ENCODE results near the gene SLC9A8.
"Not testable (repeated sequence)": the region's sequence is repeated elsewhere in the genome, so short reads cannot be mapped to it uniquely, and the experiment has no call there.

The SLC9A8 gene

DNA sequence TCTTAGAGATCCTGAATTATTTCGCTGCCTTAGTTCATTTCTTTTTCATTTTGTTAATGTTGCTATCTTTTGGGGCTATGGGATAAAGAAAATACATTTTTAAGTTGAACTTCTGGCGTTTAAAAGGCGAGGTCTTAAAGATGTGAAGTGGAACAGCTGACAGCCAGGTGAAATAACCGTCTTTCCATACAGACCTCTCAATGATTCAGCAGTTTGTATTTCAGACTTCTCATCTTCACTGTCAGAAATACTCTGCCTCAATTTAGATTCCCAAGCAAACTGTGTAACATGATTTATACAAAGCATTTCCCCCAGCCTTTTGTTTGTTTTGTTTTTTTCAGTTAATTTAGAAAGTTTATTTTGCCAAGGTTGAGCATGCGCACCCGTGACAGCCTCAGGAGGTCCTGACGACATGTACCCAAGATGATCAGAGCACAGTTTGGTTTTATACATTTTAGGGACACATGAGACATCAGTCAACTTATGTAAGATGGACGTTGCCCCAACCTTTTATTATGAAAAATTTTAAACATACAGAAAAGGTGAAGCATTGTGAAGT, 40.0 kb downstream of the SLC9A8 start:
- DNase-seq = no peak

DNA sequence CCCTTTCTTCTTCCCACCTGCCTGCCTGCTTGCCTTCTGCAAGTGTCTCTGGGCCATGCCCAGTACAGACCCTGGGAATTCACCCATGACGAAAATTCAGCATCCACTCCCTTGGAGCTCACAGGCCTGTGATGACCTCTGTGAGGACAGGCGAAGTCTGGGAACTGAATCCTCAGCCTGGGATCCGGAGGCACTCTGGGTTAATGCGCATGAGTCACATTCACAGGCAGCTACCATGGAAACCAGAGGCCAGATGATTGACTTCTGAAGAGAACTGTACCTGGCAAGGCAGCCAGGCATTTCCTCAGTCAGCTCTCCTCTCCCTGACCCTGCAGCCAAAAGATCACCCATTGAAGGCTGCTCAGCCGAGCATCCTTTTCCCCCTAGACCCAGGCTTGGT, 41.0 kb downstream of the SLC9A8 start:
- no peak for DNase-seq

DNA sequence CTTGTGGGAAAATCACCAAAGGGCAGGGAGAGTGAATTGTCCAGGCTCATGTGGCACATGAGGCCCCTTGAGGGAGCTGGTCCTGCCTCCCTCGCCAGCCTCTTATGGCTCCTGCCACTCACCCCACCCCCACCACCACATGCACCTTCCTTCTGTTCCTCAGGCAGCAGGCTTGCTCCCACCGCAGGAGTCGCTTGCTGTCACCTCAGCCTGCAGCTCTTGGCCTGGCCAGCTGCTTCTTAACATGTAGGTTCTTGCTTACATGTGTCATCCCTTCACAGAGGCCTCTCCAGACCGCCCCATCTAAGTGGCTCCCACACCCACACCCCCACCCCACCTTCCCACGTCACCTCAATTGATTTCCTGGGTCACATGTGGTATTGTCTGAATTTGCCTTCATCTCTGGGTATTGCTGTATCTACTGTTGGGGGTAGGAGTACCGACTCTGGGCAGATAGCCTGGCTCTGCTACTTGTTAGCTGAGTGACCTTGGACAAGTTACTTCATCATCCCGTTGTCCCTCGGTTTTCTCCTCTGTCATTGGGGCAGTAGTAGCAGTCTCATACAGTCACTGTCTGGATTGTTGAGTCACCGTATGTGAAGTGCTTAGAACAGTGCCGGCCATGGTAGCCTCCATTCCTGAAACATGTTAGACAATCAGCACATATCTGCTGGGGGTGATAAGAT, 41.7 kb downstream of the SLC9A8 start:
- DNase-seq = no peak

DNA sequence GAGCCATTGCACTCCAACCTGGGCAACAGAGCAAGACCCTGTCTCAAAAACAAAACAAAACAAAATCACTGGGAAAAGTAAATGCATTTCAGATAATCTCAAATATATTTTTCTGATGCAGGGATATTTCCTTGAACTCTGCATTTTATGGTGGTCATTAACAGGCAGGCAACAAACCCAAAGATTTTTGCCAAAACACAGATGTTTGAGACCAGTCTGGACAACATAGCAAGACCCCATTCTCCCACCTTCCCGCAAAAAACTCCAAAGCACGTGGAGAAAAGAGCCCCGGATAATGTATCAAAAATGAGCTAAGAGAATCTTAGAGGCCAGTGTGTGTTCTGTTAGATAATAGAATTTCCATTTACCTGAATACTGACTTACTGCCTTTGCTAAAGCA, 44.3 kb downstream of the SLC9A8 start:
- DNase-seq = no peak

DNA sequence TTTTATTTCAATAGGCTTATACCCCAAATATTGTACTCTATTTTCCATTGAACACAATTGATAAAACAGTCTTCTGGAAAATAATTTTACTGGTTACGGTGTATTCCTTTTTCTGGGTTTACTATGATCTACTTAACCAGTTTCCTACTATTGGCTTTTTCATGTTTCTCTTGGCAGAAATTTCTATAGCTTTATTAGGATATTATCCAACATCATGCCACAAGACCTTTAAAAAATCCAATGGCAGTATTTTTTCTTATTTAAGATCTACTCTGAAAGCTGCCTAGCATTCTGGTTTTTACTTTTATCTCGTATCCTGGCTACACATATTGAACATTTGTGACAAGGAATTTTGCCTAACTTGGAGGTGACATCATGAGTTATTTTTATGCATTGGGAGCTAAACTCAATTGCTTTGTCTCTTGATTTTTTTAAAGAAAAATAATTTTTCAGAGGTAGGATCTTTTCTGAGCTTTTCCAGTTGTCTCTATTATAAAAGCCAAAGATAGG, 45.5 kb downstream of the SLC9A8 start:
- DNase-seq = no peak

DNA sequence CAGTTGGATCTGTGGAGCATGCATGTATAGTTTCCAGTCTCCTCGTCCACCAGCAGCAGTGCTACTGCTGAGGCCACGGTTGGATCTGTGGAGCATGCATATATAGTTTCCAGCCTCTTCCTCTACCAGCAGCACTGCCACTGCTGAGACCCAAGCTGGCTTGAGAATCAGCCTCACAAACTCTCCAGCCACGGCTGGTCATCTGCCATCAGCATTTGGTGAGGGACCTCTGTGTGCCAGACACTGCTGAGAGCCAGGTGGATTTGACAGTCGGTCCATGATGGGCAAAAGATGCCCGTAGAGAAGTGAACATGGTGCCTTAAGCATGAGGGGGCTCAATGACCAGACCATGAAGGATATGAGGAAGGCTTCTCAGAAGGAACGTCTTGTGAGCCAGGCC, 46.4 kb downstream of the SLC9A8 start:
- DNase-seq = no peak

DNA sequence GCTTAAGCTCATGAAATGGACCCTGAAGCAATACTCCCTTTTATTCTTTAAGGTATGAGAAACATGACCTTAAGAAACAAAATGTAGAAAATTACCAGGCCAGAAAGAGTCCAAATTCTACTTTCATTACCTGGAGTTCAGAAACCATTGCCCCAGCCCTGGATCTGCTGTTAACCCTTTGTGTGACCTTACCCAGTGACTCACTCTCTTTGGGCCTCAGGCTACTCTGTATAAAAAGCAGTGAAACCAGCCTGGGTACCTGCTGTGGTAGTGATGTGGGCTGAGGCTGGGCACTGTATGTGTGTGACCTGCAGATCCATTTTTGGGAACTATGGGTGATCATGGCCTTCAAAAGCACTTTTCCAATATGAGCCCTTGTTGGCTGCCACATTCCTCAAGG, 47.2 kb downstream of the SLC9A8 start:
- no peak for DNase-seq

DNA sequence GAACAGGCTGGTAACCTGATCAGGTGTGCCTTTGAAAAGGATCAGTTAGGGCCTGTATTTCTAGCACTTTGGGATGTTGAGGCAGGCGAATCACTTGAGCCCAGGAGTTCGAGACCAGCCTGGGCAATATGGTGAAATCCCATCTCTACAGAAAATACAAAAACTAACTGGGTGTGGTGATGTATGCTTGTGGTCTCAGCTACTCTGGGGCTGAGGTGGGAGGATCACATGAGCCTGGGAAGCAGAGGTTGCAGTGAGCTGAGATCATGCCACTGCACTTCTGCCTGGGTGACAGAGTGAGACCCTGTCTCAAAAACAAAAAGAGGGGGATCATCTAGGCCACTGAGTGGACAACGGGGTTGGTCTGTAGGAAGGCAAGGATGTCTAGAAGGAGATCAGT, 48.6 kb downstream of the SLC9A8 start:
- DNase-seq = not testable (repeated sequence)

DNA sequence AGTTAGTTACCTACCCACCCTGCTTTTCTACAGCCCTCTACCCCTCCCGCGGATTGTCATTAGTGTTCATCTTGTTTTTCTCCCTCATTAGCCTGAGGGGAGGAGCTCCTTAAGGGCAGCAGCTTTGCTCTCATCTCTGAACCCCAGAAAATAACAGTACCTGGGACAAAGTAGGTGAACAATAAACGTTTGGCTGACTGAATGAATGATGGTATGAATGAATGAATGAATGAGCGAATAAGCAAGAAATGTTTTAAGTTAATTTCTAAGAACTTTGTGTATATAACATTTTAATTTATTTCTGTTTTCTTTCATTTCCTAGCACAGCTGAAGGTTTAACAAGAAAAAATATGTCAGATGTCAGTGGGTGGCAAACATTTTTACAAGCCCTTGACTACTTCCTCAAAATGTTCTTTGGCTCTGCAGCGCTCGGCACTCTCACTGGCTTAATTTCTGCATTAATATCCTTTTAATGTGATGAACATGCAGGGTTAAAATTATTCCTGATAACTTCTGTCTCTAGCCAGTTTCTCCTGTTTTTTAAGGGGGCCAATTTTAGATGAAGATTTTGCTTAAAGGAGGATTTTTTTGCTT, 50.1 kb downstream of the SLC9A8 start:
- DNase-seq = no peak

DNA sequence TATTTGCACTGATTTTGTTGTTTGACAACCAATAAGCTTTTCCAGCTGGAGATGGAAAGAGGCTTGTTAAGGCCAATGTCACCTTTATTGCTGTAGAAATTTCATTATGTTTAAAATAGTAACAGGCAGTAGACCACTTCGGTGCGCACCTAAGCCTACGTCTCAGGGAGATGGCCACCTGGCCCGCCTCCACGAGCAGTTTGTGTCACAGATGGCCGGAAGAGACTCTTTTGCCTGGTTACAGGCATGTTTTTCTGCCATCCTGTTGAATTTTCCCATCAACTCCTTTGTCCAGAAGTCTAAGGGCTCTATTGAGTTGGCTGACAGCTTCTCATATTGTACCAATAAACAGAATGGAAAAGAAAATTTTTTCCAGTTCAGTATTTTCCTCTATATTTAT, 51.0 kb downstream of the SLC9A8 start:
- DNase-seq = no peak

DNA sequence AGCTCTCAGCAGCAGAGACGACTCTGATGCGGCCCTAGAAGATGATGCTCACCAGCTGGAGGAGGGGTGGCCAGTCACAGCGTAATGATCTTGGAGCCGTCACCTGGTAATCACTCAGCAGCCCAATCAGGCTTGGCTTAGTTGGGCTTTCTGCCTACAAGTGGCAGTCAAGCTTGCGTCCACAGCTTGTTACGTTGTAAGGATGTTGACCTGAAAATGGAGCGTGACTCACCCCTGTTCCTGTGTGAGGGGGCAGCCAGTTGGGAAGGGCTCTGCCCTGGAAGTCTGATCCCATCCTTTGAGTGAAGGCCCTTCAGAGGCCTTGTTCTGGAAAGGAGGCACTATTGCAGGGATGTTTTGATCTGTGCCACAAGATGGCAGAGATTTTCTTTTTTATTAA, 52.9 kb downstream of the SLC9A8 start:
- no peak for DNase-seq

DNA sequence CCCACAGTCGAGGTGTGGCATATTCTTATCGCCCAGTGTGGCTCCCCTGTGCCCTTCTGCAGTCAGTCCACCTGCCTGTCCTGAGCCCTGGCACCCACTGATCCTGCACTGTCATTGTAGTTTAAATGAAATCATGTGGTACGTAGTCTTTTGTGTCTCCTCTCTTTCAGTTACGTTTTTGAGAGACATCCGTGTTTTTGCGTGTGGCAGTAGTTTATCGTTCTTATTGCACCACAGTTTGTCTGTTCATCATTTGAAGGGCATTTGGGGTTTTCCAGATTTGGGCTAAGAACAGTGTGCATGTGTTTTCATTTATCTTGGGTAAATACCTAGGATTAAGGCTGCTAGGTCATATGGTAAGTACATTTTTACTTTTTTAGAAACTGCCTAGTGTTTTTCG, 53.4 kb downstream of the SLC9A8 start:
- no peak for DNase-seq

DNA sequence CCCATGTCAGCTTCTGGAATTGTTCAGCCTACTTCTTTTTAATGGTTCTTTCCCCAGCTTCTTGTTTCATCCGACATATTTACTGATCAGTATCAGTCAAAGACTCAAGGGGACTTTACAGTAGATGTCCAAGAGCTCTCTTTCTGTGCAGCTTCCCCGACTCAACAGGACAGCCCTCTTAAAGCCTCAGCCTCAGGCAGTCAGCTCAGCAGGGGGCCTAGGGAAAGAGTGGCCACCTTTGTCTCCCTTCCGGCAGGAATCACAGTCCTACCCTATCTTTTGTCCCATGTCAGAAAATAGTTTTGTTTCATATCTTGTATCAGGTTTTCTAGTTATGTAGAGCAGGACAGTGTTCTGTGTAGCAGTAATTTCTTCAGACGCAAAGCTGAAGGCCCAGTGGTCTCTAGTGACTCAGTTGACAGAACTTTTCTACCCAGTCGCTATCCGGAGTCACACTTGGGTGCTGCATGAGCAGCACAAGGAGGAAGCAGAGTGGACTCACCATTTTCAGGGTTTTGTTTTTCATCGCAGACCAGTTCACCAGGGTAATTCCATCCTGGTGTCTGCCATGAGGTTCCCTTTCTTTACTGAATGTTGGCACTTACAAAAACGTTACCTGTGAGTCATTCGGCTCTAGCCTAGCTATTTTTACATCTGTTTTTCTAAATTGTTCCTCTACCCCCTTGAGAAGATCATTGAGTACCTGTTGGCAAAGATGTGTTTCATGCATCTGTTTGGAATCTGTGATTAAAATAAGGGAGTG, 55.0 kb downstream of the SLC9A8 start:
- DNase-seq = no peak

DNA sequence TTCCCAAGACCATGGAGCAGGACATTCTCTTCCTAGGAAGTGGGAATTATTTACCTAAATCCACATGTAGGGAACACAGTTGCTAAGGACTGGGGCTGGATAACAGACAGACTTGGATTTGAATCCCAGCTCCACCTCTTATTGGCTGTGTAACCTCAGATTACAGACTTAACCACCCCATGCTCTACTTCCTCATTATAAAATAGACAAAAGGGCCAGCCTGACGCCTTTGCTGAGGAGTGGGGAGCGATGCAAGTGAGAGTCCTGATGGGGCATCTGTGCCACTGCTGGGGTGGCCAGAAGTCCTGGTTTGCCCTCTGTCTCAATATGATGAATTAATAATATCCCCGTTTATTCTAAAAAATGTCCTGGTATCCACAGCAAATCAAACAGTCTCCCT, 55.9 kb downstream of the SLC9A8 start:
- no peak for DNase-seq

DNA sequence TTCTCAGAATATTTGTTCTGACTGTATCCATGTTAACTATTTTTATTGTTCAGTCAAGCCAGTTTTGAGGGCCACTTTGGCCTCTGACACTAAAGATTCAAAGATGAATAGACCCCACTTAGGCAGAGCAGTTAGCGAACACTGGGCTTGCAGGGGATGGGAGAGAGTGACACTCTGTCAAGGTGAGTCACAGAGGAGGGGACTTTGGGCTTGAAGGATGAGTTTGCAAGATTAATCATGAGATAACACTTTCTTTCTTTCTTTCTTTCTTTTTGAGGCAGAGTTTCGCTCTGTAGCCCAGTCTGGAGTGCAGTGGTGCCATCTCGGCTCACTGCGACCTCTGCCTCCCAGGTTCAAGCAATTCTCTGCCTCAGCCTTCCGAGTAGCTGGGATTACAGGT, 56.3 kb downstream of the SLC9A8 start:
- DNase-seq = no peak

DNA sequence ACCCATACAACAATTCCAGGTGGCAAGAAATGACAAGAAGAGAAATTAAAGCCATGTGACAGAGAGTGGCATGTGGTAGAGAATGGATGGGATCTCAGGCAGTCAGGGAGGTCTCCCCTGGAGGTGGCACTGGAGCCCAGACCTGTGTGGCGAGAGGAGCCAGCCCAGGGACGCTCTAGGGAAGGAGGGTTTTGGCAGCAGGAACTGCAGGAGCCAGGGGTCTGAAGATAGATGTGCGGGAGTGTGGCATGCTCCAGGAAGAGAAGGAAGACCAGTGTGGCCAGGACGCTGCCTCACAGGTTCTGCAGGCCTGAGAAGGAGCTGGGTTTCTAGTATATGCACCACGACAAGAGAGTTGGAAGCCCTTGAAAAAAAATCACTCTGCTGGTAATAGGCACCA, 57.6 kb downstream of the SLC9A8 start:
- no peak for DNase-seq

DNA sequence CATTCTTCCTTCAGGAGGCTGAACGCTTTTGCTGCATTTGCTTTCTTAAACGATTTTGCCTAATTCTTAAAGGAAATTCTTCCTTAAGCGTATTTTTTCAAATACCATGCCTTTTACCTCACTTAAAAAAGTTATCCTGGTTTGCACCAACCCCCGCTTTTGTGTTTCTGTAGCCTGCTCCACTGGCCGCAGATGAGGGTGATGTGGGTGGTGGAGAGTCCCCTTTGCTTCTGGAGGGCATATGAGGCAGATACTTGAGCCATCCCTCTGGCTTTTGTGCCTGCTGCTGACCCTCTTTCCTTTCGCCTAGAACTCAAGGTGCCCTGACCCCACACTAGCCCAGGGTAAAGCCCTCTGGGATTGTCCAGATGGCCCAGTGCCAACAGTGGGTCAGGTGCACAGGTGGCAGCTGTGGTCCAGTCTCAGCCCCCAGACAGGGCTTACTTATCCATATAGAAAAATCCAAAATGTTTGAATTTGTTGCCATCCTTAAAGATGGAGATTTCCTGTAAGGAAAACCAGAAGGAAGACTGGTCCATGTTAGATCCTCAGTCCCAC, 58.8 kb downstream of the SLC9A8 start:
- no peak for DNase-seq

DNA sequence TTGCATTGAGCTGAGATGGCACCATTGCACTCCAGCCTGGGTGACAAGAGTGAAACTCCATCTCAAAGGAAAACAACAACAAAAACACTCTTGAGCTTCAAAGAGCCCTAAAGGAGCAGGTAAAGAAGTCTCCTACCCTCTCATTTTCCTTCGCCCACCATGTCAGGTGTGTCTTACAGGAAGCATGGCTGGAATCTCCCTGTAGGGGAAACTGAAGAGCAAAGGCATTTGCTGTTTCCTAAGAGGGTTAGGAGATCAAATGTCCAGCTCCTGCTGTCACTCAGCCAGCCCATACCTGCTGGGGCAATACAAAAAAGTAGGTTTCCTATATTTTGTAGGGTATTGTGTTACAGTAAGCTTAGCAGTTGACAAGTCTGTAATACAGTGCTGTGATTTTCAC, 59.4 kb downstream of the SLC9A8 start:
- no peak for DNase-seq

DNA sequence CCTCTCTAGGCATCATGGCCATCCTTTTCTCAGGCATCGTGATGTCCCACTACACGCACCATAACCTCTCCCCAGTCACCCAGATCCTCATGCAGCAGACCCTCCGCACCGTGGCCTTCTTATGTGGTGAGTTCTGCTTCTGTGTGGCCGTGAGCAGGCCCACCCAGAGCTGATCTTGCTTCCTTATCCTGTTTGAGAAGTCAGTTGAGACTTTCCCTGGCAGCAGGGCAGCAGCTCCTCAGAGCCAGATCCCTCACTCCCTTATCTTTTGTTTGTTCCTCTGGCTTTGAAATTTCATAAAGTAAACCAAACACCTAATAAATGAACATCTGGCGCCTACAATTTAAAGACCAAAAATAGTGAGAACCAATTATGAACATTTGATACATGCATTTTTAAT, 62.1 kb downstream of the SLC9A8 start:
- no peak for DNase-seq

DNA sequence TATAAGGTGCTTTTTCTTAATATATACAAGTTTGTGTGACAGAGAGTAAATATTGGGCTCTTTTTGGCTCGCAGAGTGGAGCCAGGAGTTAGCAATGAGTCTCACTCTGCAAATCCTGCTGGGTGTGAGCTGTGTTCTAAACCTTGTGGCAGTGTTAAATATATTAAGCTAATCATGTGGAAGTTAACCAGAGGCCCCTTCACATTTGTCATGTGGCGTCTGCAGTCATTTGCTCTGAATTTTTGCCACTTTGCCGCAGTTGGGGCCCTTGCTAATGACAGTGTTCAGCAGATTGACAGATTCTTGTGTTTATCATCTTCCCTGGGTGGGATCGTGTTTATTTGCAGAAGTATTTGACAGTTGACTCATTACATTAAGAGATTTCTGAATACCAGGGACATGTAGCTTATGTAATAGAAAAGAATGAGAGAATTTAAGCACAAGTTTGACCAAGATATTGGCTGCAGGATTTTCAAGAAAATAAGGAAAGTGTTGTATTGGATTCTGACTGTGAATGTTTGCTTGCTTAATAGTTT, 64.8 kb downstream of the SLC9A8 start:
- no peak for DNase-seq

DNA sequence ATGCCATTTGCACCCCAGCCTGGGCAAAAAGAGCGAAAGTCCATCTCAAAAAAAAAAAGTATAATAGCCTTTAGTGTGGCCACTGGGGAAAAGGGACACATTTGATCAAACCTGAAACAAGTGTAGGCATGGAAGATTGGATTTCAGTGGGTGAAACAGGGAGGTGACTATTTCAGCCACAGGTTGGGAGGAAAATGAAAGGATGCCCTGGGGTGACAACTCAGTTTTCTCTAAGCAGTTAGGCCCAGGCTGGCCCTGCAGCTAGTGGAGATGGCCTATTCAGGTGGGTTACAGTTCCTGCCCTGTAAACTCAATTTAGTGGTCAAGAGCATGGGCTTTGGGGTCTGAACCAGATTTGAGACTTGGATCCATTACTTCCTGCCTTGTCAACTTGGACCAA, 66.3 kb downstream of the SLC9A8 start:
- no peak for DNase-seq

DNA sequence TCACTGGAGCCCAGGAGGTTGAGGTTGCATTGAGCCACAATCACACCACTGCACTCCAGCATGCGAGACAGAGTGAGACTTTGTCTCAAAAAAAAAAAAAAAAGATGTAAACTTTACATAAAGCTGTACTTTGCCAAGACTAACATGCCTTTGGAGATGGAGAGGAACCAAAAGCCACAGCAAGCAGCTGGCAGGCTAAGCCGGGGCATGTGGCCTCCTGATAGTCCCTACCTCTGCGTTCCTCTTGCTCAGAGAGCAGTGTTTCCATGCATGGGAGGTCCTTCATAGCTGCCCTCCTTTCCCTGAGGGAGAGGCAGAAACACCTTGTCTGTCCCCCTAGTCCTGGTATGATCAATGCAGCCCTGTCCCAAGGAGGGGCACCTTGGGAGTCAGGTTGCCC, 67.5 kb downstream of the SLC9A8 start:
- no peak for DNase-seq

DNA sequence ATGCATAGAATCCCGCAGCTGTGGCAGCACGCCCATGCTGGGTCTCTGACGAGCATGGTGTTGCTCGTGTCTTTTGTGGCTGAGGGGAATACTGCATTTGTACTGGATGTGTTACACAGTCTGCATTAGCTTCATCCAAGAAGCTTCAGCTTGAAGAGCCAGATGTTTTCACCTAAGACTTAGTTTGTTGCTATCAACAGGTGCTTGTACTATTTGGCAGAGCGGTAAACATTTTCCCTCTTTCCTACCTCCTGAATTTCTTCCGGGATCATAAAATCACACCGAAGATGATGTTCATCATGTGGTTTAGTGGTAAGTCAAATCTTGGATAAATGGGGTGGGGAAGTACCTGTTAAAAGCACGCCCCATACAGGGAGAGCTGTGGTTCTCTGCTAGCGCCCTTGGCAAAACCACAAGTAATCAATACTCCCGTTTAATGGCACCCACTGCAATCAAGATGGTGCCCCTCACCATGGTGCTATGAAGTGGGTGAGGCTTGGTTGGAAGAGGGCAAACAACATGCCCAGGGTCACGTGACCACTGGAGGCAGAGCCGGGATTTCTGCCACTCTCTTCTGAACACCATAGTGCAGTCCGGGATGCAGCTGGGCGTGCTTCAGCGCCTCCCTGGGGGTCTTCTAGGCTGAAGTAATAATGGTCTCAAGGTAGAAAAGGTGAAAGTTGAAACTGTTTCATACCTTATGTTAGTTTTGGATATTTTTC, 68.3 kb downstream of the SLC9A8 start:
- DNase-seq = no peak

Measured in activated CD4-positive, alpha-beta T cell treated with anti-CD3 and anti-CD28 coated beads, Interleukin-2, amount 50 U/mL, for 48 hours (primary cell).